HUES64 (cell line): ENCODE results near the gene ACOX1.

Experiments
- H3K27ac ChIP-seq: 2 replicates; pipeline ENCODE4 v1.7.0; 2013; ENCODE audit warnings: low read depth, low read length, inconsistent platforms
- H3K27me3 ChIP-seq: 2 replicates; pipeline ENCODE4 v1.6.1; 2013; ENCODE audit warnings: mild to moderate bottlenecking, low read length; ENCODE audit not compliant: insufficient read depth
- H3K36me3 ChIP-seq: 2 replicates; pipeline ENCODE4 v1.6.1; 2013; ENCODE audit warnings: mild to moderate bottlenecking, low read length; ENCODE audit not compliant: insufficient read depth
- H3K4me1 ChIP-seq: 2 replicates; pipeline ENCODE4 v1.6.1; 2013; ENCODE audit warnings: mild to moderate bottlenecking, low read length, moderate library complexity; ENCODE audit not compliant: insufficient read depth
- H3K4me3 ChIP-seq: 2 replicates; pipeline ENCODE4 v1.5.1; 2013; ENCODE audit warnings: mild to moderate bottlenecking, low read length, moderate library complexity
- H3K9ac ChIP-seq: 2 replicates; pipeline ENCODE4 v1.6.1; 2013; ENCODE audit warnings: mild to moderate bottlenecking, low read depth, low read length
- H3K9me3 ChIP-seq: 2 replicates; pipeline ENCODE4 v1.6.1; 2013; ENCODE audit warnings: low read depth, low read length; ENCODE audit not compliant: insufficient read depth
- WGBS: fragments of 150-250, 120-280 bp; methylation state at CpG from one replicate; pipeline ENCODE4 v1.1.7; 2013; ENCODE audit warnings: missing lambda C conversion rate; 5-methylcytosine and 5-hydroxymethylcytosine counted together

ACOX1 gene

DNA sequence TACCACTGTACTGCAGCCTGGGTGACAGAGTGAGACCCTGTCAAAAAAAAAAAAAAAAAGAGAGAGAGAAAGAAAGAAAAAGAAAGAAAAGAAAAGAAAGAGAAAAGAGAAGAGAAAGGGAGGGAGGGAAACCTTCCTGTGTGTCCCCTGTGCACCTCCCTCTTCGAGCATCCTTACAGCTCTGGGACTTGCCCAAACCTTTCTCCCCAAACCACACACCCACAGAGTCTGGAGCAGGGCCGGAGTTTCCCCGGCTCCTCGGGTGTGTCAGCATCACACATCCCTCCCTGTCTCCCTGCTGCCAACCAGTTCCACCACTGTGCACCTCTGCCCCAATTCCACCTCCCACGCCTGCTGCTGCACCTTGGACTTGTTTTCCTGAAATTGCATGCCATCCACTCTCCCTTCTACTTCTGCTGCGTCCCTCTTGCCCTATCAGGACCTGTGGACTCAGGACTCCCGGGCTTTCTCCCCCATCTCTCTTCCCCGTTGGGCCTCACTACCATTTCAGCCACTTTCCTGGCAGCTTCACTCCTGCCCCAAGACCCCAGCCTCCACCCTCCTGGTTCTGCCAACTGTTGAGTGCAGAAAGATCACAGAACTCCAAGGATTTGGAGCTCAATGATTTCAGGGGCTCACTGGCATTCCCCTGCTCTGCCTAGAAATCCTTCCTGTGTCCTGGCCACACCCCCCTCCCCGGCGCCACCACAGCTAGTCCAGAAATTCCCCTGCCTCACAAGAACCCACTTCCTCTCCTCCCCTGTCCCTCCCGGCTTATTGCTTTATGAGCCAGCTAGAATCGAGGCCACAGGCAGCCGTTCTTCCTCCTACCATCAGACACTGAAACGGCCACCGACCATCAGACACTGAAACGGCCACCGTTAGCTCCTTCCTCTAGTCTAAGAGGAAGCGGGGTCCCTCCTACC lies 18.0 kb upstream of the ACOX1 start:
- WGBS: 83% methylated on average over 18 of the region's 18 CpGs
- Histone ChIP-seq H3K4me3 (no peak overlapping the region), H3K9me3 (no peaks in the 10 kb centered on the region), H3K36me3 (peaks cover 11% of the 10 kb centered on the region; the same call in 1 of the 2 replicates), H3K27me3 (no peaks in the 10 kb centered on the region), H3K4me1 (no peaks in the 10 kb centered on the region), H3K9ac (no peak overlapping the region), H3K27ac (no peak overlapping the region)

DNA sequence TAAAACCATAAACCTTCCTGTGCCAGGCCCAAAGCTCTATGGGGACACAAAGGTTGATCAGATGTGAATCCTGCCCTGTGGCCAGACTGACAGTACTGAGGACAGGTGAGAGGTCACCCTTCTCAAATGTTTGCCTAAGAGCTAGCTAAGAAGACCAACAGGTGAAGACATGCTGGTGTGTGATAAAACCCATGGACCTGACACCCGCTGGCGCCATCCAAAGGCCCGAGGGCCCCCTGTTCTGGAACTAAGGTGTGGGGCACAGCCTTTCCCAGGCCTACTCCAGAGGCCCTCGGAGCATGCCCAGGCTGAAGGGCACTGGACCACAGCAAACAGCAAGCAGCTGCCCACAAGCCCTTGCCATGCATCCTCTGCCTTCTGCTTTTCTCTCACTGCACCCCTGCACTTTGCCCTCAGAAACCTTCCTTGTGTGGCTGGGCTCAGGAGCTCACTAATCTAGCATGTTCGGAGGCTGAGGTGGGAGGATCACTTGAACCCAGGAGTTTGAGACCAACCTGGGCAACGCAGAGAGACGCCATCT lies 16.5 kb upstream of the ACOX1 start:
- Histone ChIP-seq H3K36me3 (peaks cover 15% of the 10 kb centered on the region; the same call in 1 of the 2 replicates), H3K9ac (no peak overlapping the region), H3K27ac (no peak overlapping the region), H3K4me3 (no peak overlapping the region), H3K9me3 (no peaks in the 10 kb centered on the region), H3K27me3 (no peaks in the 10 kb centered on the region), H3K4me1 (no peaks in the 10 kb centered on the region)
- 95% methylated on average over 7 of the region's 7 CpGs for WGBS

DNA sequence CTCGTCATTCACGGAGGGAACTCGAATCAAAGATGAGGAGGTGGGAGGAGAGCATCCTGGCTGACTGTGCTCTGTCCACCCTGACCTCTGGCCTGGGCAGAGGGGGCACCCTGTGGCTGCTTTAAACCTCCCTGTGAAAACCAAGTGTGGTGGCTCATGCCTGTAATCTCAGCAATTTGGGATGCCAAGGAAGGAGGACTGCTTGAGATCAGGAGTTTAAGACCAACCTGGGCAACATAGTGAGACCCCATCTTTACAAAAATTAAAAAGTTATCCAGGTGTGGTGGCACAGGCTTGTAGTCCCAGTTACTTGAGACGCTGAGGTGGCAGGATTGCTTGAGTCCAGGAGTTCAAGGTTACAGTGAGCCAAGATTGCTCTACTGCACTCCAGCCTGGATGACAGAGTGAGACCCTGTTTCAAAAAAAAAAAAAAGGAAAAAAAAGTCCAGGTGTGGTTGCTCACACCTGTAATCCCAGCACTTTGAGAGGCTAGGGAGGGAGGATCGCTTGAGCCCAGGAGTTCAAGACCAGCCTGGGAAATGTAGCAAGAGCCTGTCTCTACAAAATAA lies 15.9 kb upstream of the ACOX1 start:
- no peak overlapping the region for H3K4me3 ChIP-seq
- no peak overlapping the region for H3K9ac ChIP-seq
- 96% methylated on average over 5 of the region's 5 CpGs for WGBS
- no peaks in the 10 kb centered on the region for H3K9me3 ChIP-seq
- no peak overlapping the region for H3K27ac ChIP-seq
- peaks cover 15% of the 10 kb centered on the region; the same call in 1 of the 2 replicates for H3K36me3 ChIP-seq
- no peaks in the 10 kb centered on the region for H3K27me3 ChIP-seq
- H3K4me1 ChIP-seq: no peaks in the 10 kb centered on the region

DNA sequence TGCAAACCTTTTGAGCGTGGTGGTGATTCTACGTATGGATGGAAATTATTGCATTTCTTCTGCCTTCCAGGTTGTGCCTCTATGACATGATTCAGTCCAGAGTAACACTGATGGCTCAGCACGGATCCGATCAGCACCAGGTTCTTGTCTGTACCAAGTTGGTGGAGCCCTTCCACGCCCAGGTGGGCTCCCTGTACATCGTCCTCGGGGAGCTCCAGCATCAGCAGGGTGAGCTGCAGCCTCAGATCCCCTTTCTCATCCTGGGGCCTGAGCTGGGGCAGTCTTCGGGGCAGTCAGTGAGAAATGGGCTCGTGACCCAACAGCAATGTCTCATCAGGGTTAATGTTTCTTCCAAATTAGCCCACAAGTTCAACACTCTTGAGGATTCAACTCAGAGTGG lies 12.4 kb upstream of the ACOX1 start:
- Histone ChIP-seq H3K9me3 (no peaks in the 10 kb centered on the region), H3K36me3 (peaks cover 23% of the 10 kb centered on the region), H3K27me3 (no peaks in the 10 kb centered on the region), H3K4me1 (no peaks in the 10 kb centered on the region), H3K4me3 (no peak overlapping the region), H3K27ac (no peak overlapping the region), H3K9ac (no peak overlapping the region)
- 85% methylated on average over 9 of the region's 9 CpGs for WGBS

DNA sequence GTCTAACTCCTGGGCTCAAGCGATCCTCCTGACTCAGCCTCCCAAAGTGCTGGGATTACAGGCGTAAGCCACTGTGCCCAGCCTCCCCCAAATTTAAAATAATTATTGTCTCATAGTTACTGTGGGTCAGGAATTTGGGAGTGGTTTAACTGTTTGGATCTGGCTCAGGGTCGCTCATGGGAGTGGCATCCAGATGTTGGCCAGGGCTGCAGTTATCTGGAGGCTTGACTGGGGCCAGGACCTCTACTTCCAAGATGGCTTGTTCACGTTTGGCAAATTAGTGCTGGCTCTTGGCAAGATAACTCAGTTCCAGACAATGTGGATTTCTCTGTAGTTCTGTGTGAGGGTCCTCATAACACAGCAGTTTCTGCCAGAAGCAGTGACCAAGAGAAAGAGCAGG lies 8.1 kb upstream of the ACOX1 start:
- 92% methylated on average over 4 of the region's 4 CpGs for WGBS
- Histone ChIP-seq H3K36me3 (peaks cover 16% of the 10 kb centered on the region), H3K4me3 (no peak overlapping the region), H3K4me1 (peaks cover 17% of the 10 kb centered on the region), H3K9me3 (no peaks in the 10 kb centered on the region), H3K27ac (no peak overlapping the region), H3K9ac (no peak overlapping the region), H3K27me3 (no peaks in the 10 kb centered on the region)

DNA sequence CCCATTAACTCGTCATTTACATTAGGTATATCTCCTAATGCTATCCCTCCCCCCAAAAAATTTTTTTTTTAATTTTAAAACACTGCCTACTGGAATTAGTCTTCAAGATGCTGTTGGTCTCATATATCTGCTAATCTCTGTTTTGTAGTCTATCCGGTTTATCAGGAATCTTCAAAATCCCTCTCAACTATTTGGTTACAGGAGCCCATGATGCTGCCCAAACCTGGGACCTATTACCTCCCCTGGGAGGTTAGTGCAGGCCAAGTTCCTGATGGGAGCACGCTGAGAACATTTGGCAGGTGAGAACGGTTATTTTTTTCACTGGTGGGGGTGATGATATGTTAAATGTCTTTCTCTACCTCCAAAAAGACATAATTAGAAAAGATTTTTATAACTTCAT lies 7.0 kb upstream of the ACOX1 start:
- peaks cover 25% of the 10 kb centered on the region for H3K4me1 ChIP-seq
- no peak overlapping the region for H3K4me3 ChIP-seq
- H3K36me3 ChIP-seq: peaks cover 8% of the 10 kb centered on the region; the same call in 1 of the 2 replicates
- no peak overlapping the region for H3K9ac ChIP-seq
- no peaks in the 10 kb centered on the region for H3K27me3 ChIP-seq
- no peaks in the 10 kb centered on the region for H3K9me3 ChIP-seq
- H3K27ac ChIP-seq: no peak overlapping the region
- WGBS: 95% methylated on average over 3 of the region's 4 CpGs

DNA sequence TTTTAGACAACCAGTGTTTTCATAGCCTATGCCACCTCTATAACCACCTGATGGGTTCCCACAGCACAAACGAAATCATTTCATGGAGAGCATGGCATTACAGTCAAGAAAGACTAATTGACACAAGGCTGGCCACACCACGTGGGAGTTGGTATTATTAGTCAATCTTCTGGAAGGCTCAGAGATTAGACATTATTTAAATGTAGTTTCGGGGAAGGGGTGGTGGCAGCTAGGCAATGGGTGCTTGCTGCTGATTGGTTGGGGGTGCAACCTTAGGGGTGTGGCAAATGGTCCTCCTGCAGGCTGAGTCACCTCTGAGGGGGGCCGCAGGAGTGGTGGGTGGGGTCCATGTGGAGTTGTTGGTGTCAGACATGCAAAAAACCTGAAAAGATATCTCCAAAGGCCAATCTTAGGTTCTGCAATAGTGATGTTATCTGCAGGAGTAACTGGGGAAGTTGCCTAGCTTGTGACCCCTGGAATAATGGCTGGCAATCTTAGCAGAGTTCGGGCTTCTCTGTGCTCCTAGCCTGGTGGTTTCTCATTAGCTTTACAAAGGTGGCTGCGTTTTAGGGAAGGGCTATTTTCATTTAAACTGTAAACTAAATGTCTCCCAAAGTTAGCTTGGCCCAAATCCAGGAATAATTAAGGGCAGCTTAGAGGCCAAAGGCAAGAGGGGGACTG lies 4.7 kb upstream of the ACOX1 start:
- WGBS: 11% methylated on average over 6 of the region's 6 CpGs
- no peaks in the 10 kb centered on the region for H3K27me3 ChIP-seq
- H3K36me3 ChIP-seq: peaks cover 8% of the 10 kb centered on the region; the same call in 1 of the 2 replicates
- peaks cover 25% of the 10 kb centered on the region for H3K4me1 ChIP-seq
- H3K9me3 ChIP-seq: no peaks in the 10 kb centered on the region
- H3K27ac ChIP-seq: peak overlapping the region; percentile 94
- H3K9ac ChIP-seq: peak overlapping the region; percentile 53; the same call in 1 of the 2 replicates
- H3K4me3 ChIP-seq: peak overlapping the region; percentile 41

DNA sequence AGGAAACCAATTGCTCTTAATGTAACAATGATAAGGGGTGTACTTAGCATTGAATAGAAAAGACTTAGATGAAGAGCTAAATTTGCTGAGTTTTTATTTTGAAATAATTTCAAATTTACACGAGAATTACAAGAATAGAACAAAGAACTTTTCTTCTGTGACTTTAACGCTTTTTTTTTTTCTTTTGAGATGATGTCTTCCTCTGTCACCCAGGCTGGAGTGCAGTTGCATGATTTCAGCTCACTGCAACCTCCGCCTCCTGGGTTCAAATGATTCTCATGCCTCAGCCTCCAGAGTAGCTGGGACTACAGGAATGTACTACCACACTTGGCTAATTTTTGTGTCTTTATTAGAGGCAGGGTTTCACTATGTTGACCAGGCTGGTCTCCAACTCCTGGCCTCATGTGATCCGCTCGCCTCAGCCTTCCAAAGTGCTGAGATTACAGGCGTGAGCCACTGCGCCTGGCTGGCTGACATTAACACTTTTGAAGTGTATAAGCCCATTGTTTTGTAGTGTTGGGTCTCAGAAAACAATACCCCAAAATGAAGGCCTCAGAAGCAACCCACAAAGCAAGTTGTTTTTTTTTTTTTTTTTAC lies 2.2 kb upstream of the ACOX1 start:
- WGBS: 94% methylated on average over 7 of the region's 7 CpGs
- no peaks in the 10 kb centered on the region for H3K9me3 ChIP-seq
- H3K27ac ChIP-seq: no peak overlapping the region; the same call in 1 of the 2 replicates
- no peak overlapping the region for H3K9ac ChIP-seq
- no peak overlapping the region for H3K4me3 ChIP-seq
- peaks cover 5% of the 10 kb centered on the region for H3K36me3 ChIP-seq
- H3K4me1 ChIP-seq: peaks cover 31% of the 10 kb centered on the region
- H3K27me3 ChIP-seq: no peaks in the 10 kb centered on the region

DNA sequence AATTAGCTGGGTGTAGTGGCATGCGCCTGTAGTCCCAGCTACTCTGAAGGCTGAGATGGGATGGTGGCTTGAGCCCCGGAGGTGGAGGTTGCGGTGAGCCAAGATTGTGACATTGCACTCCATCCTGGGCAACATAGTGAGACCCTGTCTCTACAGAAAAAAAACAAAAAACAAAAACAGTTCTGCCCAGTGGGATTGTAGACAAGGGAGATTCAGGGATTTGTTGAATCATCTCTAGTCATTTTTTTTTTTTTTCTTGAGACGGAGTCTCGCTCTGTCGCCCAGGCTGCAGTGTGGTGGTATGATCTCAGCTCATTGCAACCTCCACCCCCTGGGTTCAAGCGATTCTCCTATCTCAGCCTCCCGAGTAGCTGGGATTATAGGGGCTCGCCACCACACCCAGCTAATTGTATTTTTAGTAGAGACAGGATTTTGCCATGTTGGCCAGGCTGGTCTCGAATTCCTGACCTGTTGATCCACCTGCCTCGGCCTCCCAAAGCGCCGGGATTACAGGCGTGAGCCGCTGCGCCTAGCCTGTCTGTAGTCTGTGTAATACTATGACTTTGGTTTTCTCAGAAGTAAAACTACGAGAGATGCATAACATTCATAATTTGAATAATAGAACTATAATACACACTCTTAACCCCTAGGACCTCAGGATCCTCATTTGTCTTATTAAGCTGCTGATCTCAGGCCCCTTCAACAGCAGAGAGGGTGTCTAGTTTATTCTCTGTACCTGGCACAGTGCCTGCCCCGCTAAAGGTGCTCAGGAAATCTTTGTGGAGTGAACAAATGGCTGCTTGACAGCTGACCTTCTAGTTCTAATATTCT lies 1.4 kb upstream of the ACOX1 start:
- peaks cover 8% of the 10 kb centered on the region for H3K36me3 ChIP-seq
- no peaks in the 10 kb centered on the region for H3K9me3 ChIP-seq
- H3K27me3 ChIP-seq: no peaks in the 10 kb centered on the region
- H3K27ac ChIP-seq: peak overlapping the region; percentile 98
- H3K9ac ChIP-seq: peak overlapping the region; percentile 83
- peaks cover 31% of the 10 kb centered on the region for H3K4me1 ChIP-seq
- peak overlapping the region; percentile 74 for H3K4me3 ChIP-seq
- 87% methylated on average over 17 of the region's 18 CpGs for WGBS

DNA sequence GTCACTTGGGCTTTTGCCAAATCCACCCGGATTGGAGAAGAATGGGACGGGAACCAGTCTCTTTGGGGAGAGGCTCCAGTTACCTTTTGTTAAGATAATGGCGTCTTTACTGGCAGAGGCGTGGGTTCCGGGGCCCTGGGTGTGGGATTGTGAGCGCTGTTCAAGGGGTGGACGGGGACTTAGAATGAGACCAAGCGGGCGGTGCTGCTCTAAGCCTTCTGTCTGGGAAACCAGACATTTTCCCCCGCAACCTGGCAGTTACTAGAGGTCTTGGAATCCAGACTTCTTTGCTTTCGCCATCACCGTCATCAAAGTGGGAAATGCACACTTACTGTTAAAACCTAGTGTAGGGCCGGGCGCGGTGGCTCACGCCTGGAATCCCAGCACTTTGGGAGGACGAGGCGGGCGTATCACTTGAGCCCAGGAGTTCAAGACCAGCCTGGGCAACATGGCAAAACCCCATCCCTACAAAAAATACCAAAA lies 780 bp upstream of the ACOX1 start:
- no peaks in the 10 kb centered on the region for H3K9me3 ChIP-seq
- H3K27ac ChIP-seq: peak overlapping the region; percentile 98
- peak overlapping the region; percentile 83 for H3K9ac ChIP-seq
- peaks cover 8% of the 10 kb centered on the region for H3K36me3 ChIP-seq
- peak overlapping the region; percentile 74 for H3K4me3 ChIP-seq
- H3K4me1 ChIP-seq: peaks cover 31% of the 10 kb centered on the region
- 9% methylated on average over 19 of the region's 19 CpGs for WGBS
- no peaks in the 10 kb centered on the region for H3K27me3 ChIP-seq
